NCI-H2227 (cell line): ENCODE measurements around the gene DNAH10.

Source experiments
- DNase-seq: peaks from one replicate; lab custom pipeline; 2025; ENCODE audit not compliant: unreplicated experiment; lab: John Stamatoyannopoulos, UW

DNAH10 gene

DNA sequence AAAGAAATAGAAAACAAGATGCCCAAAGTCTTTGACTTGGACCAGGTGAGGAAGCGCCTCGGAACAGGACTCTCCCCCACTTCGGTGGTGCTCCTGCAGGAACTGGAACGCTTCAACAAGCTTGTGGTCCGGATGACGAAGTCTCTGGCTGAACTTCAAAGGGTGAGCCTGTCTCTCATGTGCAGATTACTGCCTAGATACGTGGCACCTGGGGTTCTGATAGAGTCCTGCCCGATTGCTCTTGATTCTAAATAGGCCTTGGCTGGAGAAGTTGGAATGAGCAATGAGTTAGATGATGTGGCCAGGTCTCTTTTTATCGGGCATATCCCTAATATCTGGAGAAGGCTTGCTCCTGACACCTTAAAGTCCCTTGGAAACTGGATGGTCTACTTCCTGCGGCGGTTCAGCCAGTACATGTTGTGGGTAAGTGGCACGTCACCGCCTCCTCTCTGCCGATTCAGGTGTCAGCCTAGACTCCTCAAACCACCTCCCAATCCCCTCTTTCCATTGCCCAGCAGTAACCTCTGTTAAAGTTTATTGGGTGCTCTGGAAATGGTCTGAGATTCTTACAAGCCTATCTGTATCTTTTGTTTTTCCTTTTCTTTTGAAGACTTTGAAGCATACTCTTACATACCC is 169.7 kb downstream of the DNAH10 start:
- DNase-seq, result no peak

DNA sequence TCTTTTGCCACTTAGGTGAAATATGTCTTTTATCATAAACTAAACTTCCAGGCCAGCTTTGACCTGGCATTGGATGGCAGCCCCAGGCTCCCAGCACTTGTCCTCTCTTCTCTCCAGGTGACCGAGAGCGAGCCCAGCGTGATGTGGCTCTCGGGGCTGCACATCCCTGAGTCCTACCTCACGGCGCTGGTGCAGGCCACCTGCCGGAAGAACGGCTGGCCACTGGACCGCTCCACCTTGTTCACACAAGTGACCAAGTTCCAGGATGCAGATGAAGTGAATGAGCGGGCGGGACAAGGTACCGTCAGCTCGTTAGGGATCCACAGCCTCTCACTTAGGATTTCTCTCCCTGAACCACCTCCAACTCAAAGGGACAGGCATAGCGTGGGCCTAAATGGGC is 171.1 kb downstream of the DNAH10 start:
- no peak for DNase-seq

DNA sequence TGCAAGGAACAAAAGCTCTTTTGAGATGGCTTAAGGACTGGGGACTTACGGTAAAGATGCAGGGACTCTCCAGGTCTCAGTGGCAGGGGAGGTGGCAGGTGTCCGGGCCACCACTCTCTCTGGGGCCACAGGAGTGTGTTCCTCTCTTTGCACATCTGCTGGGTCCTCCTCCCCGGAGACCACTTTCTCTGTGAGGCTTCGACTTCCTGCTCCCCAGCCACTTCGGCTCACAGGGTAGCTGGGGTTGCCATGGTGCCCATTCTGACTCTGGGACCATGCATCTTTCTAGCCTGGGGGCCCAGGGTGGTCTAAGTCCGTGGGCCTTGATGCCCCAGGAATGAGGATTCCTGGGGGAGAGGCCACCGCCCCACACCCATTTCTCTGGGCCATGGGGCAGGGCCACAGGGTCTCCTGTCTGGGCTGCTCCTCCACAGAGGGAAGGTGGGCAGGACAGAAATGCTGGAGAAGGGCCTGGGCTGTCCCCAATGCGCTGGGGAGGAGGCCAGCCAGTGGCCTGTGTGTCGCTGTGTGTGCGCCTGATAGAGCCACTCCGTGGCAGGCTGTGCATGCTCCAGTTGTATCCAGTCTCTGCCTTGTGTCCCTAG is 172.0 kb downstream of the DNAH10 start:
- no peak for DNase-seq

DNA sequence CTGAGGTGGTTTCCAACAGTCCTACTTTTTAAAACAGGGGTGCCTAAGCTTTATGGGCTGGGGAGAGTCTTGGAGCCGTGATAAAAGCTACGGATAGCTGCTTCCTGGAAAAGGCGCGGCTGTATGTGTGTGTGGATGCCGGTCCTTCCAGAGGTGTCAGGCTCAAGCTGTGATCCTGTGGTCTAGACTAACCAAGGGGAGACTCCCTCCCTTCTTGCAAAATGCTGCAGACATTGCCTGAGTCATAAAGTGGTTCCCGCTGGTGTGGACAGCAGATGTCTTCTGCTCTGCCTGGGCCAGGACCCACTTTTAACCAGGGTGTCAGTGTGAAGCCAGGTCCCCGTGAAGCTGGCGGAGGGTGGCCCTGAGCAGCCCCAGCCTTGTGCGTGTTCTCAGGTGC is 172.7 kb downstream of the DNAH10 start:
- DNase-seq, result no peak

DNA sequence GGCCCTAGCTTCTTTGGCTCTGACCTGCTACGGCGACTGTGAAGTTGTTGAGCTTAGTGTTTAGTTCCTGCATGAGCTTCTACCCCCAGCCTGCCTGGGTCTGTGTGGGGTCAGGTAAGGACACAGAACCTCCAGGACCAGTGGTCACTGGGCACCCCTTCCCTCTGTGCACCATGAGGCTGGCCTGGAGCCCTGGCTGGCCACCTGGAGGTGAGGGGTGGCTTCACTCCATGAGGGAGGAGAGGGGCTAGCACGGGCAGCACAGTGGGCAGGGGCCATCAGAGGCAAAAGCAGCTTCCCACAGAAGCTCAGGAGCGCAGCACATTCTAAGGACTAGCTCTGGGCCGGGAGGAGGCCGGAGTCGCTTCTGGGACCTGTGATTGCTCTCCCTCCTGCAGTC is 173.9 kb downstream of the DNAH10 start:
- DNase-seq, result no peak

DNA sequence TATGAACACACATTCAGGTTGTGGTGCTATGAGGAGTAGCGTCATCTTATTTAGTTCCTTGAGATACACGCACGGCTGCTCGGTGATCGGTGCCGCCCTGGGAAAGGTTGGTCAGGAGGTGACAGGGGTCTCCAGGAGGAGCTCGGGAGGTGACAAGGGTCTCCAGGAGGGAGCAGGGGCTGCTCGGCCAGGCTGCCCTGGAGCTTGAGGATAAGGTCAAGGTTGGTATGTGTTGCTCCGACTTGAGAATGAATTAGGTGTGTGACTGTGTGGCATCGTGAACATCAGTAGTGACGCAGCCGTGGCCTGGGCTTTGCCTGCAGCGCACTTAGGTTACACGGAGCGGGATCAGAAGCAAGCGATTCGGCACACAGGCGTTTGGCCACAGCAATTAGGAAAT is 174.4 kb downstream of the DNAH10 start:
- DNase-seq, result no peak

DNA sequence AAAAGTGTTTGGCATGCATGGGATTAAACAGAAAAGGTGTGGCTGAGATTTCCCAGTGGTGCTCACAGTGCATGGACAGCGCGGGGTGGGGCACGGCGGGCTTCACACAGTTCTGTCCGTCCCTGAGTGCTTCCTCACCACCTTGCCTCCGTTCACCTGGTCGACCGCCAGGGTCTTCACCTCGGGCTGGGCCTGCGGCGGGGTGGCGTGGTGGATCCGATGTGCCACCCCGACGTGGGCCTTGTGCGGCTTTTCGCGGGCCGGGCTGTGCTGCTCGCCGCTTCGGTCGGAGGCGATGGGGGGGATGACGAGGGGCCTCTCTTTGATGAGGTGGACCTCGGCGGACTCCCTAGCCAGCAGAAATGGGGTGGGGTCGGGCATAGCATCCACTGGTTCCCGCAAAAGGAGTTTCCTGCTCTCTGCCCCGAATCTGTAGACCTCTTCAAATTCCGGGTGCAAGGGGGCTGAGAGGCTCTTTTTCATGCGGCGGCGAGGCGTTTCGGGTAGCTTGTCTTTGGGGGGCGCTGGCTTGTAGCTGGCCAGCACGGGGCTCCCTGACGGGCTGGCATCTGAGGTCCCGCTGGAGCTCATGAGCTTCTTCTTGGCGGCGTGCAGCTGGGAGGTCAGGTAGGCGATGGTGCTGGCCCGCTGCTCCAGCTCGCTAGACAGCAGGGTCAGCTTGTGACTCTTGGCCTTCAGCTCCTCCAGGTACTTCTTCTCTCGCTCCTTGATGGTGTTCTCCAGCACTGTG is 175.0 kb downstream of the DNAH10 start:
- DNase-seq, result no peak

DNA sequence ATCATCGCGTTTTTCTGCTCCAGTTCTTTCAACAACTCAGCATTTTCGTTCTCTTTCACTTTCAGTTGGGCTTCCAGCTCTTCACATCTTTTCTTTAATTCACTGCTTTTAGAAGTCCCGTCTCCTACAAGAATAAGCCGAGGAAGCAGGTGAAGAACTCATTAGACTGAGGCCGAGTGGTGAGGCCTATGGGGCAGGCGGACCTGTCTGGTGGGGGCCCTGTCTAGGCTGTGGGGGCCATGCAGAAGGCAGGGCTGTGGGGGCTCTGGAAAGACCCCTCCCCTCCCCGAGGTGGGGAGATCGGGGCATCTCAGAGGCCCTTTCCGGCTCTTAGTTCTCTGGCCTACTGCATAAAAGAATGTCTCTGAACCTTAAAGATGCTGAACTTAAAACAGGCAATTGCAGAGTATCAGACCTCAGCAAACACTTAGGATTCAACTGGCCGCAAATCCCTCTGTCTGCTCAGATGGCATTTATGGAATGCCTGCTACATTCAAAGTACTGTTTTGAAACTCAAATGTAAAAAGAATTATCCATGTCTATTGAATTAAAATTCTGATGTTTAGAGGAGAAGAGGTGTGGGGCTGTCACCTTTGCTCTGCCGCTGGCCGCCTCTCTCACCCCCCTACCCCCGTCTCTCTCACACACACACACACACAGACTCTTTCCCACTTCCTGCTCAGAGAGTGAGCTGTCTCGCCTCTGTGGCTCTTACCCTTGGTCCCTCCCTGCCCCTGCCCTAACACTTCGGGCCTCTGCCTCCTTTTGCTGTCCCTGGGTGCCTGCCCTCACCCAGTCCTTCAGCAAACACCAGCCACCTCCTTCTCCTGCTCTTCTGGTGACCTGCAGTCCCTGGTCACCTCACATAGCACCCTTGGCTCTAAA is 175.8 kb downstream of the DNAH10 start:
- DNase-seq, result no peak

DNA sequence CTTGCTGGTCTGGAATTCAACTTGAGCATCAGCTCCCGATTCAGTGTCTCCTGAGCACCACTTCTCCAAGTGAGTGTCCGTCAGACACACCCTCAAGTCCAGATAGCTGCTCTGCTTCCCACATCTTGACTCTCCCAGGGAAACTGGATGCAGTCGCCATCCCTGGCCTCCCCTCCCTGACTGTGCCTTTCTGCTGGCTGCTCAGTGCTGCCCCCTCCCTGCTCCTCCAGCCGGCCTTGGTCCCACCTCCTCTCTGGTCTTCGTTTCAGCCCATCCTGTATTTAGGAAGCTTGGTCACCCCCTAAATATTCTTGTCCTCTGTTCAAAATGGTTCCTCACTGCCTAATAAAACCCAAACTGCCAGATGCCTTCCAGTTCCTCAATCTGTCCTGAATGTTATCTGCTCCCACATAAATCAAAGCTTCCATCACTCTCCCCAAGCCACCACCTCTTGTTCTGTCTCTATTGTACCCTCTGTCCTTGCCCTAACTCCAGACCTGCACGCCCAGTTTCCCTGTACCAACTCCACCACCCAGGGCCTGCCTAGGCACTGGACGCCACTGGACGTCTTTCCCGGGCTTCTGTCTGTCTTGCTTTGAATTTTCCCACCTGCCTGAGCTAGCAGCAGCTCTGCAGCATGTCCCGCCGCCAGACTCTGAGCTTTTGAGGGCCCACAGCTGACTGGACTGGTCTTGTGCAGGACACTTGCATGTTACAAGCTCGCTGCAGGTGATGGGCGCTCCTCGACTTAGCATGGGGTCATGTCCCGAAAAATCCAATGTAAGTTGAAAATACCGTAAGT is 176.8 kb downstream of the DNAH10 start:
- no peak for DNase-seq

DNA sequence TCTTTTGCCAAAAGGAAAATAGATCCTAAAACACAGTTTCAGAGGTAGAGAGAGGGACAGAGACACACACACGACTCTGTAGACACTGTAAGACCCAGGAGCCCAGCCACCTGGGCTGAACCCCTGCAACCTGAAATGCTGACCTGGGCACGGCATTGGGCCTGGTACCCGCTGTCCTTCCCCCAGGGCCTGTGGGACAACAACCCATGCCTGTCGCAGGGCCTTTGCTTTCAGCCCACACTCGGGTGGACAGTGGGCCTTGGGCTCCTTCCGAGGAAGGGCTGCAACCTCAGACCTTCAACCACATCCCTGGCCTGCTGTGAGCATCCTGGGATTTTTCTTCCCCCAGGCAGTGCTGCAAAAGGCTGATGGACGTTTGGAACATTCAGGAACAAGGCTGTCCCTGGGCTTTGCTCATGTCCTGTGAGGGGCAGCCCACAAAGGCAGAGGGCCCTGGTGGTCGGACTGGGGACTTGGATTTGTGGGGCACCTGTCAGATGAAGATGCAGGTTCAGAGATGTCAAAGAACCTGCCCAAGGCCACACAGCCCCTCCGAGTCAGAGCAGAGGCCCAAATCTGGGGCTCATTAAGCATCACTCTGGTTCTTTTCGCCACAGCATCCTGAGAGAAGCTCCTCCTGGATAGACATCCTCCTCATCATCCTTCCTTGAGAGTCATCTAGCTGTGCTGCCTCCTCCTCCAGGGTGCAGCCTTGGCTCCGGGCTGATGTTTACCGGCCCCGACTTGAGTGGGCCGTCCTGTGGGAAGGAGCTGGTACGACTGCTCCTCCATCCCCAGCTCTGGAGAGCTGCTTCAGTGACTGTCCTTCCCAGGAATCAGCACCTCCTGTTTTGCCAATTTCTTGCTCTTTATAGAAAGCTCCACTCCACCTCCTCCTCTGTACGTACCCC is 177.9 kb downstream of the DNAH10 start:
- DNase-seq, result no peak

DNA sequence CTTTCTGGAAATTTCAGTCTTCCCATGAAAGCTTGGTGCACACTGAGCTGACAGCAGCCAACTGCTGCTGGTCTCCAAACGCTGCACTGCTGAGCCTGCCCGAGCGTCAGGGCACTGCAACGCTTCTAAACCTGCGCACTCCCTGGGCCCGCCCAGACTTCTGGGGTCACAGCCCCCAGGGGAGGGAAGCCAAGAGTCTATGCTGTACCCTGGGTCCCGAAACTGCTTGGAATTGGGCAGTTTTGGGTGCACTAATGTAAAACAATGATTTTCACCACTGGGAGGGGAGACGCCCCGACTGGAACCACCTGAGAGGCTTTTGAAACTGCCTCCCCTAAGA is 178.5 kb downstream of the DNAH10 start:
- no peak for DNase-seq

DNA sequence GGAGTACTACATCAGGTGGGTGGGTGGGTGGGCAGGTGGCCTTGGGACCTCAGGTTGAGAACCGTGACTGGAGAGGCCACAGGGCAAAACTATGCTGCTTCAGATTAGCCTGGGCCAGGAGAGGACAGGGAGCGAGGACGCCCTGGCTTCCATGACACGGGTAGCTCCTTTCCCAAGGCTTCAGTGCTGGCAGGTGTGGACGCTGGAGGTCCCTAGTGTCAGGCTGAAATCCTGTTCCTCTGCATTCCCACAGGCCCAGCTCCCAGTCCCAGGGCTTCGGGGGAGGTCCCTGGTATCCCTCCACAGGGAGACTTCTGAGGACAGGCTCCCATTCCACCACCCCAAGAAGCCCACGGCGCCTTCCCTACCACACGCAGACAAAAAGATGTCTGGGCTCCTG is 178.9 kb downstream of the DNAH10 start:
- DNase-seq, result no peak

DNA sequence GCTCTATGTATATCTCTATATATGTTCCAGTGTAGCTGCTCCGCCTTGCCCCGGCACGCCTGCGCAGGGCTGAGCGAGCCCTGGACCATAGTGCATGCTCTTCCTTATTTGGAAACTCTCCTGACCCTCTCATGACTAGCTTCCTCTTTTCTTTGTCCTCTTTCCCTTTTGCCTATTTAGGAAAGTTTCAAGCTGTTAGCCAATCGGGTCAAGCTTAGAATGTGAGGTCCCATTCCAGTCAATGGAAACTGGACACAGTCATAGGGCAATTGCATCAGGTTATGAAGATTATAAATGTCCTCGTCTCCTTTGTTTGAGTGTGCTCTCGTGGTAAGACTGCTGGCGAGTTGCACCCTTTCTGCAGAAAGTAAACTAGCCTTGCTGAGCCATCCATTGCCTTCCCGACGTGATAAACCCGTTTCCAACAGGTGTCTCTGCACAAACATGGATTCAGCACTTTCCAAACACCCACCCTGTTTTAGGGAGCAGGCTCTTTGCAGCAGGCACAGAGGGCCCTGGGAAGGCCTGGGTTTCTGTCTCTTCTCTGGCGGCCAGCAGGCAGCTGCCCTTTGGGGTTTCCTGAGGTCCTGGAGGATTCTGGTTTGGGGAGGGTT is 179.6 kb downstream of the DNAH10 start:
- no peak for DNase-seq

DNA sequence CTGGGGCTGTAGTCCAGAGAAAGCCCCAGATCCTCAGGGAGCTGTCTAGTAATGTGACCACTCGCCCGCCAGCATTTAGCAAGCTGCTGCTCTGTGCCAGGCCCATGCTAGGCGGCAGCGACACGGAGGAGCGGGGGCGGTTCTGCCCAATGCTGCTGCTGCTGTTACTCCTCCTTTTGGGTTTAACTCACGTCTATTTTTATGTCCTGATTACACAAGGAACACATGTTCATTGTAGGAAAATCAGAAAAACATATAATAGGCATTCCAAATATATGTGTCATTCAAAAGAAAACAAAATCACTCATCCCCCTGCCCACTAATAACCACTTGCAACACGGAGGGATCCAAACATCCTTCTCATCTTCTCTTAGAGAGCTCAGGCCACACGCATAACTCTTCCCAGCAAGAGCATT is 180.1 kb downstream of the DNAH10 start:
- no peak for DNase-seq

DNA sequence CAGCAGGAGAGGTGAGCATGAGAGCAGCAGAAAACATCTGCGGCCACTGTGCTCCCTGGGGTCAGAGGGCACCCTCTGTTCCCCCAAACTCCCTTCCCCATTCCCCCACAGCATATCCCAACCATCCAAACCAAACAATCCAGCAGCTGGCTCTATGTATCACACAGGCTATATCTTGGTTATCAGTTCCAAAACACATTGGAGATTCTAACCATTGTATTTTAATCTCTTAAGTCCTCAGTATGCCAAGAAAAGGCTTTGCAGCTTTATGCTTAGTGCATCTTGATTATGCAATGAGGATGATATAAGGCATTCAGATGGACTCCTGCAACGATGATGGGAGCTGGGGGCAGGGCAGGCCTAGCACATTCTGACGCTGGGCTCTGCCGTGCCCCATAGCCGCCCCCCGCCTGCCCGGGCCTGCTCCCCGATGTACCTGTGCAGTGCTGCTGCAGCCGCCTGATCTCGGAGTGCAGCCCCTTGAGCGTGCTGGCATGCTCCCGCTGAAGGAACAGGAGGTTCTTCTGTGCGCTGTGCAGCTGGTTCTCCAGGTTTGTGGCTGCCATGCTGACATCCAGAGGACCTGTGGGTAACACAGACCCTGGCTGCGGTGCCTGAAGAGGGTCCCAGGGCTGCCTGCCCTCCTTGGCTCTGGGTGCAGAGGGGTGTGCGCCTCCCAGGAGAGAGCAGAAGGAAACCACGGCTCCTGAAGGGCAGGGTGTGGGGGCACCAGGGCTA is 181.0 kb downstream of the DNAH10 start:
- DNase-seq, result no peak

DNA sequence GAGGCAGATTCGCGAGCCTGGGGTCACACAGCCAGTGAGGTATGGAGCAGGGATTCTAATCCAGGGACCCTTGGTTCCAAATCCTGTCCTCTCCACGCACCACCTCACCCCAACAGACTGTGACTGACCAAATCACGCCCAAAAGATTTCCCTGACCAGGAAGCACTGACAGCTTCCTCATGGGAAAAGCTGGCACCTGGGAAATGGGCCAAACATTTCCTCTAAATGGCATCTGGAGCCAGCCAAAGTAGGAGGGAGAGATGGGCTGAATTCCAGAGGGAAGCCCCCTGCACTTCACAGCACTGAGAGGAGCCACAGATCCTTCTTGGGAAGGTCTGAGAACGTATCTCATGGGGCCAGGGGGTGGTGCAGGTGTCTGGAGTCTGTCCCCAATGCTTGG is 181.7 kb downstream of the DNAH10 start:
- DNase-seq, result no peak

DNA sequence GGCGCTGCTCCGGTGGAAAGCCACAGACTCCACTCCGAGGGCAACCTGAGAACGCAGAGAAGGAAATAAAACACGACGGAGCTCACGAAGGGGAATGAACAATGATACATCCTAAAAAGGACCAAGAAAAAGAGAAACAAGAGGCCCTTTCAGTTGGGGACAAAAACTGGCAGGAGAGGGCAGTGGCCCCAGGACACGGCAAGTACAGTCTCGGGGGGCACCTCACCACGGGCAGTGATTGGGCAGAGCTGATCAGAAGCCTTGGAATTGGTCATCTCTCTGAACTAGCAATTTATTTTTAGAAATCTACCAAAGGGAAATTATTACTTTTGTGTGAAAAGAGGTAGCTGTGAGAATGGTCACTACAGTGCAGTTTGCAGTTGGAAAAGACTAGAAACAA is 182.6 kb downstream of the DNAH10 start:
- DNase-seq, result no peak

DNA sequence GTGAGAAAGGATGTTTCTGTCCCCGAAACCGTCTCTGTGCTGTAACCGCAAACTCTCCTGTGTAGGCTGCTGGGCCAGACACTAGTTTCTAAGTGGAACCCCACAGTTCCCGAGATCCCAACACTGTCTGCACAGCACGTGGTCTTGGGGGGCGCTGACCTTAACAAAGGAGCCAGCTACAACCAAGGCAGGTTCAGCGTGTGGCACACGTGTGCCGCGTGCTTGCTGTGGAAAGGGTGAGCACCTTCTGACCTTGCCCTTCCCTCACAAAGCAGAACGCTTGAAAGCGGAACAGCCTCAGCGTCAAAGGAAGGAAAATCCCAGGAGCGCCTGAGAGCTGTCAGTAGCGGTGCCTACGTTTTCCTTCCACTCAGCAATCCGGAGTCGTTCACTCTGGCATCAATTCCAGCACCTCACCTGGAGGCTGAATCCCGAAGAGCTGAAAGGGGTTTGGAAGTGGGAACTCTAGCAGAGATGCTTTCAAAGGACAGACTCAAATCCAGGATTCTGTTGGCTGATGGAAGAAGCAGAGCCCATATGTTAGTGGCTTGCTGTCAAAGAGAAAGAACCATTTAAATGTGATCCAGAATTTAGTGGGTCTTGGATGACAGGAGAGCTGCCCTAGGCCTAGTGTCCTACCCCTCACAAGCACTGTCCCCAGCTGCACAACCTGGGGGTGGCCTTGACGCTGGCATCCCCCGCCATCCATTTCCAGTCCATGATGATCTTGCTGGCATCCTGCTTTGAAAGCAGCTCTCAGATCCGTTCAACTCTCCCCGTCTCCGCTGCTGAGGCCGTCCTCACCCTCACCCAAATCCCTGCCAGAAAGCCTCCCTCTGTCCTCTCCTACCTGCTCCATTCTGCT is 183.4 kb downstream of the DNAH10 start:
- DNase-seq, result no peak
